Coronary artery (tissue), 2 donors: ENCODE measurements around the gene CFAP410.
"Not testable (repeated sequence)": the region's sequence is repeated elsewhere in the genome, so short reads cannot be mapped to it uniquely, and the experiment has no call there.

Experiments used
- DNase-seq: peaks from one replicate; pipeline ENCODE4 v3.0.0-alpha.2; 2017; ENCODE audit warnings: low spot score
- H3K27ac ChIP-seq, 2 donors: fragments of 200-600 bp; sonication (generic); one replicate each; pipeline ENCODE4 v1.5.1; 2016 to 2019
- H3K4me3 ChIP-seq: fragments of 200-600 bp; sonication (generic); 2 replicates; pipeline ENCODE4 v1.5.1; 2016; ENCODE audit warnings: mild to moderate bottlenecking, moderate library complexity
- CTCF ChIP-seq: fragments of 200-600 bp; sonication (generic); IDR thresholded peaks from one replicate; pipeline ENCODE4 v1.5.1; 2019; ENCODE audit warnings: antibody characterized with exemption

CFAP410 gene

GRCh38 chr21:44363278-44363677 lies 24.1 kb upstream of the CFAP410 start:
- TF ChIP-seq CTCF: no peak
- no peak for DNase-seq
- Histone ChIP-seq H3K4me3 (no peak overlapping the region), H3K27ac (no peak overlapping the region)

GRCh38 chr21:44361903-44362302 lies 22.7 kb upstream of the CFAP410 start:
- not testable (repeated sequence) for H3K4me3 ChIP-seq, H3K27ac ChIP-seq, DNase-seq

GRCh38 chr21:44360159-44360558 lies 21.0 kb upstream of the CFAP410 start:
- Histone ChIP-seq H3K27ac (no peak overlapping the region), H3K4me3 (no peak overlapping the region)
- DNase-seq: no peak
- TF ChIP-seq CTCF: no peak

- no peak for DNase-seq
- Histone ChIP-seq H3K4me3 (no peak overlapping the region), H3K27ac (no peak overlapping the region)
- no peak for TF ChIP-seq CTCF
Measured at GRCh38 chr21:44359396-44359795, 20.2 kb upstream of the CFAP410 start.

GRCh38 chr21:44357064-44357837 lies 18.1 kb upstream of the CFAP410 start:
- no peak overlapping the region for H3K27ac ChIP-seq
- H3K4me3 ChIP-seq: no peak overlapping the region
- DNase-seq: no peak
- no peak for TF ChIP-seq CTCF

- no peak overlapping the region for H3K27ac ChIP-seq
- DNase-seq: no peak
- TF ChIP-seq CTCF: no peak
- H3K4me3 ChIP-seq: no peak overlapping the region
Measured at GRCh38 chr21:44356636-44357035, 17.4 kb upstream of the CFAP410 start.

- Histone ChIP-seq H3K27ac (no peak overlapping the region), H3K4me3 (no peak overlapping the region)
- no peak for DNase-seq
- TF ChIP-seq CTCF: no peak
Measured at GRCh38 chr21:44356160-44356559, 17.0 kb upstream of the CFAP410 start.
